Choroid plexus epithelial cell (primary cell): ENCODE results near the gene EARS2.

ENCODE experiments used
- DNase-seq: peaks from one replicate; pipeline ENCODE4 v3.0.0-alpha.2; 2010; ENCODE audit warnings: low read depth
- H3K4me3 ChIP-seq: 2 replicates; pipeline ENCODE4 v1.5.1; 2011; ENCODE audit warnings: low read depth, mild to moderate bottlenecking, control low read depth, low read length, moderate library complexity
- TF ChIP-seq, protein P1 (sequence below): conservative IDR thresholded peaks from 2 replicates; pipeline ENCODE4 v1.5.1; 2011; ENCODE audit warnings: low read depth, mild to moderate bottlenecking, control low read depth, inconsistent platforms, low read length, moderate library complexity

The EARS2 gene

DNA sequence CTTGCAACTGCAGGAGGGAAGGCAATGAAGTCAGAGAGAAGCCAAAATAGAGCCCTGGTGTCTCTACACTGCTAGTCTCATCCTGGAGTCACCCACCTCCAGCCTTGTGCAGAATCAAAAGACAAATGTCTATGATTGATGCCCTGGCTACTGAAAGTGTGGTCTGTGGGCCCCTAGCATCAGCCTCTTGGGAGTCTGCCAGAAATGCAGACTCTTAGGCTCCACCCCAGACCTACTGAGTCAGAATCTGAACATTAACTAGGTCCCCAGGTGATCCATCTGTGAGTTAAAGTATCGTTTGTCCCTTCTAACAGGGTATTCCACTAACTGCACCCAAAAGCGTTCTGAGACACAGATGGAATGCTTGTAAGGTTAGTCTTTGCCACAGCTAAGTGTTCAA is 21.2 kb downstream of the EARS2 start:
- no peak for DNase-seq
- no peak overlapping the region for H3K4me3 ChIP-seq
- TF ChIP-seq, protein P1, sequence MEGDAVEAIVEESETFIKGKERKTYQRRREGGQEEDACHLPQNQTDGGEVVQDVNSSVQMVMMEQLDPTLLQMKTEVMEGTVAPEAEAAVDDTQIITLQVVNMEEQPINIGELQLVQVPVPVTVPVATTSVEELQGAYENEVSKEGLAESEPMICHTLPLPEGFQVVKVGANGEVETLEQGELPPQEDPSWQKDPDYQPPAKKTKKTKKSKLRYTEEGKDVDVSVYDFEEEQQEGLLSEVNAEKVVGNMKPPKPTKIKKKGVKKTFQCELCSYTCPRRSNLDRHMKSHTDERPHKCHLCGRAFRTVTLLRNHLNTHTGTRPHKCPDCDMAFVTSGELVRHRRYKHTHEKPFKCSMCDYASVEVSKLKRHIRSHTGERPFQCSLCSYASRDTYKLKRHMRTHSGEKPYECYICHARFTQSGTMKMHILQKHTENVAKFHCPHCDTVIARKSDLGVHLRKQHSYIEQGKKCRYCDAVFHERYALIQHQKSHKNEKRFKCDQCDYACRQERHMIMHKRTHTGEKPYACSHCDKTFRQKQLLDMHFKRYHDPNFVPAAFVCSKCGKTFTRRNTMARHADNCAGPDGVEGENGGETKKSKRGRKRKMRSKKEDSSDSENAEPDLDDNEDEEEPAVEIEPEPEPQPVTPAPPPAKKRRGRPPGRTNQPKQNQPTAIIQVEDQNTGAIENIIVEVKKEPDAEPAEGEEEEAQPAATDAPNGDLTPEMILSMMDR, result no peak

DNA sequence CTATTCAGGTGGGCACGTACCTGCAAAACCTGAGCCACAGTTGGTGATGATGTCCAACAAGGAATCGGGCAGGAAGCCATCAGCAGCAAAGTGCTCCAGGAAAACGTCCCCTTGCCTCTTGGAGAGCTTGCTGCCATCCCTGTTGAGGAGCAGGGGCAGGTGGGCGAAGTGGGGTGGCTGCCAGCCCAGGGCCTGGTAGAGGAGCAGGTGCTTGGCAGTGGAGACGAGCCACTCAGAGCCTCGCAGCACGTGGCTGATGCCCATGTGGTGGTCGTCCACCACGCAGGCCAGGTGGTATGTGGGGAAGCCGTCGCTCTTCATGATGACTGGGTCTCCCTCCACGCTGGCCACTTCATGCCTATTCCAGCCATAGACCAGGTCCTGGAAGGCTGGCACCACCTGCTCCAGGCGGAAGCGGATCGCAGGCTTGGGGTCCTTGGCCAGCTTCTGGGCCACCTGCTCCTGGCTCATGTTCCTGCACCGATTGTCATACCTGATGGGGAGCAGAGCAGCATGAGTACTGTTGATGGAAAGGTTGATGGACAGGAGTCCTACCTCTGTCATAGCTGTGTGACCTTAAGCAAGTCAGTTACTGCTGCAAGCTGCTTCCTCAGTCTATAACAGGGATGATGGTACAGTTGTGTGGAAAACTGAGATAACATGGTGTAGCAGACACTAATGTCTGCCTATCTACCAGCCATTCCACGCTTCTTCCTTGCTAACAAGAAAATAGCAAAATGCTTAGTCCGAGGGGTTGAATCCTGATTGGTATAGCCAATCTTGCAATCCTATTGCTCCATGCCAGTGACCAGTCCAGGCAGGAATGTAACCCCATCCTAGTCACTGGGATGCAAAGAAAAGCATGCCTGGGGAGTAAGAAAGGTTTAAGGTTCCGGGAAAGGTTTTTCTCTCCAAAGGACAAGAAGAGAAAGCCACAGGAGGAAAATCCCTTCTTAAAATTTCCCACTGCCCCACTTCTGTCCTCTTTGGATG is 22.0 kb downstream of the EARS2 start:
- DNase-seq, result no peak
- no peak overlapping the region for H3K4me3 ChIP-seq
- TF ChIP-seq, protein P1, result no peak

DNA sequence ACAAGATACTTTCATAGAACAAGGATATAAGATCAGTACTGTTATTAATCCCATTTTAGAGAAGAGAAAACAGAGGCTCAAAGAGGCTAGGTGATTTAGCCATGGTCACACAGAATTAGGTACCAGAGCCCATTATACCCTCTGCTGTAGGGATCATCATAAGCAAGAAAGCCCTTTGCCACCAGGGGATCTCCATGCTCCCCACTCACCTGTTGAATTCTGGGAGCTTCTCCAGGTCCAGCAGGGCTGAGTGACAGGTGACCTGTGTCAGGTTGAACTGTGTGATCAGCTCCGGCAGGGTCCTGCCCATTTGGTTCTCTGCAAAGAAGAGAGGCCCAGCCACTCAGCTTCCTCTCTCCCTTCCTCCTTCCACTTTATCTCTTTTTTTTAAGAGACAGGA is 24.7 kb downstream of the EARS2 start:
- H3K4me3 ChIP-seq, result no peak overlapping the region
- TF ChIP-seq, protein P1, result no peak
- no peak for DNase-seq

DNA sequence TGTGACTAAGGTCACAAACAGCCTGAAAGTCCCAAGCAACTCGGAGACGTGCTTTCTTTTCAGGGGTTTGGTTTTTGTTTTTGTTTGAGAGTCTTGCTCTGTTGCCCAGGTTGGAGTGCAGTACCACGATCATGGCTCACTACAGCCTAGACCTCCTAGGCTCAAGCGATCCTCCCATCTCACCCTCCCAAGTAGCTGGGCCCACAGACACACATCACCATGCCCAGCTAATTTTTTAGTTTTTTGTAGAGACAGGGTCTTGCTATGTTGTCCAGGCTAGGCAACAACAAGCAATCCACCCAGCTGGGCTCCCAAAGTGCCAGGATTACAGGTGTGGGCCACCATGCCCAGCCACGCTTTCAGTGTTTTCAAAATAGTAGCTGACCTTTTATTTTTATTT is 27.1 kb downstream of the EARS2 start:
- DNase-seq, result no peak
- no peak overlapping the region for H3K4me3 ChIP-seq
- TF ChIP-seq, protein P1, result no peak

DNA sequence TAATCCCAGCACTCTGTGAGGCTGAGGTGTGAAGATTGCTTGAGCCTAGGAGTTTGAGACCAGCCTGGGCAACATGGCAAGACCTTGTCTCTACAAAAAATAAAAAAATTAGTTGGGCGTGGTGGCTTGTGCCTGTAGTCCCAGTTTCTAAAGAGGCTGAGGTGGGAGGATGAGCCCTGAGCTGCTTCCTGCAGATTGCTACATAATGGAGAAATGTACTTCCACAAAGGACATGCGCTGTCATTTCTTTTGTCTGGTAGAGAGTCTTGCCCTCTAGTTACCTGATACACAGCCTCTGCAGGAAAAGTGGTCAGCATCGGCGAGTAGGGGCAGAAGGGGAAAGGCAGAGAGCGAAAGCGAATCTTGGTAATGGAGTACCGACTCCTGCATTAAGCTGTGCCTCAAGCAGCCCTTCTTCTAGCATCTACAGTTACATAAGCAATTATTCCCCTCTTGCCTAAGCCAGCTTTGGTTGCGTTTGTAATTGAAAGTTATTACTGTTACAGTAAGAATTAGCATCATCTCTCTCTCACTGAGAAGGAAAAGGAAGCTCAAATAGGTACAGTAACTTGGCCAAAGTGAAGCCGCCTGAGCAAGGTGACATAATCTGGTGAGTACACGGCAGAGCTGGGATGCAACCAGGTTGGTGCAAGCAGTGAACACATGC is 28.4 kb downstream of the EARS2 start:
- TF ChIP-seq, protein P1, result no peak
- no peak for DNase-seq
- H3K4me3 ChIP-seq, result no peak overlapping the region

DNA sequence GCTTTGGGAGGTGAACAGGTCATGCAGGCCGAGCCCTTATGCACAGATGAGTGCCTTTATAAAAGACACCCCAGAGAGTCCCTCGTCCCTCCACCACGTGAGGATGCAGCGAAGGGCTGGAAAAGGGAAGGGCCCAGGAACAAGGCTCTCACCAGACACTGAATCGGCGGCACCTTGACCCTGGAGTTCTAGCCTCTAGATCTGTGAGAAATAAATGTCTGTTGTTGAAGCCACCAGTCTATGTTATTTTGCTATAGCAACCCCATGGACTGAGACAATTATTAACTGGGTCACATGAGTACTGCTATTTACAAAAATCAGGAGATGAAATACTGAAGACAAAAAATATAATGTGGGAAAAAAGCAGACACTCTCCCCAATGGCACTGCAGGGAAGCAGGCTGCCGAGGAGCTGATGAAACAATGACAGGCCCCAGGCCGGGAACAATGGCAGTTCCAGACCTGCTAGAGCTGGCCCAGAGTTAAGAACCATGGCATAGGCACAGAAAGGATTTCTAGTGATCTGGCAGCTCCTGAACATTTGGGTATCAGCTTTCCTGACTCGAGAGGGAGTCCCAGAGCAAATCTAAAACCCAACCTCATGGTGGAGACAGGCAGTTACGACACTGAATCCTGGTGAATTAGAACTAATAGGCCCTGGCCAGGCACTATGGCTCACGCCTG is 29.0 kb downstream of the EARS2 start:
- H3K4me3 ChIP-seq, result no peak overlapping the region
- TF ChIP-seq, protein P1, result no peak
- no peak for DNase-seq
